ENCODE measurements around the gene TGM1.

TGM1 gene

DNA sequence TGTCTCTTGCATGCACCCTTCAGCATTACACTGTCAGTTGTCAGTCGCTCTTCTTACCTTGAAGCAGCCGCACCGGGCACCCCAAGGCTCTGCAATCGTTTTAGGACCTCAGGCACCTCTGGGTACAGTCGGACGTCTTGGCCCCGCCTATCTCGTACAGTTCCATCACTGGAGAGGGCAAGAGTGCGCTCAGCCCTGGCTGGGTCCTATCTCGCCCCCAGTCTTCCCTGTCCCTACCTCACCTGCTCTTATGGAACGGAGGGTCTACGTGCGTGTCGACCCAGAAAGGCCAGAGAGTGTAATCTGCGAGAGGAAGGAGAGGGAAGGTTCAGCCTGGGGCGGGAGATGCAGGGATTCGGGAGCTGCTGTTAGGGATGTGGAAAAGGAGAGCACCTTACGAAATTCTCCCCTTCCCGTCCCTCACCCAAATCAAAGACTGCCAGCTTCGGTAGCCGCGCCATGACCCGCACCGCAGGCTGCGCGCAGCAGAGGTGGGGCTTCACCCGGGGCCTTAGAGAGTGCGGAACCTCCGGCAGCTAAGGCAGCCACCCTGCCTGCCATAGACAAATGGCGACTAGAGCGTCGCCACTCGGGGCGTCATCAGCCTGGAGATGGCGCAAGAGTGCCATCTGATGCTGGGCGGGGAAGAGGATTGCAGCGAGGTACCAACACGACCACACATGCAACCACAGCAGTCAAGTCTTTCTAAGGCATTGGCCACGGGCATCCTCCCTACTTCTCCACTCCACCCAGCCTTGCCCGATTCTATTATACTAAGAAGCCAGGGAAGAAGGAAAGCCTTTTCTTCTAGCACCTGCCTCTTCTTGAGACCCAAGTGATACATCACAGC is 47.3 kb downstream of the TGM1 start, which contains the start of gene MDP1:
Gene MDP1, minus strand, starts transcription at position 572 of the 850 bp plus-strand sequence. Its CDS starts 111 bp downstream, at position 461.
- Mint-ChIP-seq H3K27me3 (ENCODE audit: low read depth) (no peaks in the 10 kb centered on the region), H3K27ac (peak within 1 kb of the TSS; percentile 91 to 98 (median 92)), H3K4me3 (peak within 1 kb of the TSS; percentile 89 to 97 (median 90)), H3K9me3 (no peaks in the 10 kb centered on the region), H3K4me1 (peaks cover 28% of the 10 kb centered on the region), H3K36me3 (ENCODE audit: low read depth) (peaks cover 16% of the 10 kb centered on the region)
- TF ChIP-seq, protein P1, sequence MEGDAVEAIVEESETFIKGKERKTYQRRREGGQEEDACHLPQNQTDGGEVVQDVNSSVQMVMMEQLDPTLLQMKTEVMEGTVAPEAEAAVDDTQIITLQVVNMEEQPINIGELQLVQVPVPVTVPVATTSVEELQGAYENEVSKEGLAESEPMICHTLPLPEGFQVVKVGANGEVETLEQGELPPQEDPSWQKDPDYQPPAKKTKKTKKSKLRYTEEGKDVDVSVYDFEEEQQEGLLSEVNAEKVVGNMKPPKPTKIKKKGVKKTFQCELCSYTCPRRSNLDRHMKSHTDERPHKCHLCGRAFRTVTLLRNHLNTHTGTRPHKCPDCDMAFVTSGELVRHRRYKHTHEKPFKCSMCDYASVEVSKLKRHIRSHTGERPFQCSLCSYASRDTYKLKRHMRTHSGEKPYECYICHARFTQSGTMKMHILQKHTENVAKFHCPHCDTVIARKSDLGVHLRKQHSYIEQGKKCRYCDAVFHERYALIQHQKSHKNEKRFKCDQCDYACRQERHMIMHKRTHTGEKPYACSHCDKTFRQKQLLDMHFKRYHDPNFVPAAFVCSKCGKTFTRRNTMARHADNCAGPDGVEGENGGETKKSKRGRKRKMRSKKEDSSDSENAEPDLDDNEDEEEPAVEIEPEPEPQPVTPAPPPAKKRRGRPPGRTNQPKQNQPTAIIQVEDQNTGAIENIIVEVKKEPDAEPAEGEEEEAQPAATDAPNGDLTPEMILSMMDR (IDR thresholded peaks at IDR 0.05; ENCODE audit: unreplicated experiment in 3 of 3) = peak; percentile 34 to 62 (median 39)

DNA sequence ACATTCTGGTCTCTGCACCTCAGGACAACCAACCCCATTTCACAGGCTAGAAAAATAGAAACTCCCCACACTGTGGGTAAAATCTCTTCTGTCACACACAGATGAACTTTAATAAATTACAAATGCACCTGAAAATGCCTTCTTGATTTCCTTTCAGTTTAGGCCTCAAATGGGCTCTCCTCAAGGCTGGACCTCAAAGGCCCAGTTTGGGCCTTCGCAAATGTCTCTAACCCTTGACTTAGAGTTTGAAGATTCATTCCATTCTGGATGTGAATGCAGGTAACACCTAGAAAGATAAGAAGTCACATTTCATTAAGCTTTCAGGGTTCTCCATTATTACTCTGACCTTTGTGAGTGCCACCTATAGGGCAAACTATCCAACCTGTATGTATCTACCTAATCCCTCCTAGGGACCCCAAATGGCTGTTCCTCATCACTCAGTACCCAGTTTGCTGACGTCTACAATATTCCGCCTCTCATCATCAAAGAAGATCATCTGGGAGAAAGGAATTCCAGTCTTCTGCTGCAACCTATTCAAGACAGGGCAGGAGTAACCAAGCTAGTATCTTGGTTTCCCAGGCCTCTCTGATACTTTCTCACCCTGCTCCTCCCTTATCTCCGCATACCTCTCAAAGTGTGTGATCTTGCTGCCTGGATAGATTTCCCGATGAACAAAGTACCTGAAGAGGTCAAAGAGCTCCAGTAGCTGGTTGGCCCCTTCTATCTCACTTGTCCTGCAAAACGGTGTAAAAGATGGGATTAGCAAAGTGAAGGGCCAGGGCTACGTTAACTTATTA is 48.9 kb downstream of the TGM1 start:
- Mint-ChIP-seq H3K27me3 (ENCODE audit: low read depth) (no peaks in the 10 kb centered on the region), H3K4me1 (peaks cover 28% of the 10 kb centered on the region), H3K27ac (peak overlapping the region; percentile 92 to 99 (median 98)), H3K4me3 (peak overlapping the region; percentile 89 to 90 (median 89)), H3K36me3 (ENCODE audit: low read depth) (peaks cover 31% of the 10 kb centered on the region), H3K9me3 (no peaks in the 10 kb centered on the region)
- TF ChIP-seq, protein P1 (IDR thresholded peaks at IDR 0.05; ENCODE audit: unreplicated experiment in 3 of 3) = no peak

DNA sequence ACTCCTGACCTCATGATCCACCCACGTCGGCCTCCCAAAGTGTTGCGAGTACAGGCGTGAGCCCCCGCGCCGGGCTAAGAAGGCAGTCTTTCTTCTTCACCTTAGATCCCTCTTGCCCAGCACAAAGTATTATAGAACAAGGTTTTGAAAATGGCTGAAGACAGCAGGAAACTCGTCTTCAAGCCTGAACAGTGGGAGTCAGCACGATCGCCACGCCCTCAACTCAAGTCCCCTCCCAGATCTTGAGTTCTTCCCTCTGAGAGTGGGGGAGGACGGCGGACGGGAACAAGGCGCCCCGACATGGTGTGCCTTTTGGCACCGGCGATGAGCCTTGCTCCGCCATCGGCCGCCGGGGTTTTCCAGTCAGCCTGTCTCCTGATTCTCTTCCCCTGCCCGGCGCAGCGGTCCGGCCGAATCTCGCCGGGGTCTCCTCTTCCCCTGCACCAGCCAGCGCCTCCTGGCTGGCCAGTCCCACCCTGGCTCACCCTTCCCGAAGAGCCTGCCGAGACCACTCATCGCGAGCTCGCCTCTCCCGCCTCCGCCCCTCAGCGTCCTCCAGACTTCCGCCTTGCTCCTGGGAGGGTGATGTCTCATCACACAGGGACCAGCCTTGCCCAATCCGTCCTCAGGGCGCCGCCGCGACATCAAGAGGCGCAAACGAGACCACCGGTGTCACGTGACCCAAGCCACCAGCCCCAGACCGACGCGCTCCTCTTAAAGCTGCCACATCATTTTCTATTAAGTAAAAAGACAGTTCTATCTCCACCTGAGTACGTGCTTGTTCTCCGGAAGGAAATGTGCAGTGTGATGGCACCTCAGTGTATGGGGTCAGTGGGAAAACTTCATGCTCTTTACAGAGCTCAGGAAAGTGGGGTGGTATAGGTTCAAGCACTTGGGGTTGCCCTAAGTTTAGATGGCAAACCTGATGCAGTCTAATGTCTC is 49.8 kb downstream of the TGM1 start, which contains the start of gene CHMP4A:
Gene CHMP4A, minus strand, starts transcription at position 565 of the 942 bp plus-strand sequence. Its CDS starts 49 bp downstream, at position 516.
- peaks cover 35% of the 10 kb centered on the region for H3K36me3 Mint-ChIP-seq (ENCODE audit: low read depth)
- H3K4me1 Mint-ChIP-seq = peaks cover 28% of the 10 kb centered on the region
- H3K4me3 Mint-ChIP-seq = peak within 1 kb of the TSS; percentile 89 to 90 (median 89)
- H3K27ac Mint-ChIP-seq = peak within 1 kb of the TSS; percentile 92 to 99 (median 98)
- H3K27me3 Mint-ChIP-seq (ENCODE audit: low read depth) = no peaks in the 10 kb centered on the region
- no peaks in the 10 kb centered on the region for H3K9me3 Mint-ChIP-seq
- TF ChIP-seq, protein P1 (IDR thresholded peaks at IDR 0.05; ENCODE audit: unreplicated experiment in 3 of 3) = peak in 1 of 3 experiments; percentile 21

DNA sequence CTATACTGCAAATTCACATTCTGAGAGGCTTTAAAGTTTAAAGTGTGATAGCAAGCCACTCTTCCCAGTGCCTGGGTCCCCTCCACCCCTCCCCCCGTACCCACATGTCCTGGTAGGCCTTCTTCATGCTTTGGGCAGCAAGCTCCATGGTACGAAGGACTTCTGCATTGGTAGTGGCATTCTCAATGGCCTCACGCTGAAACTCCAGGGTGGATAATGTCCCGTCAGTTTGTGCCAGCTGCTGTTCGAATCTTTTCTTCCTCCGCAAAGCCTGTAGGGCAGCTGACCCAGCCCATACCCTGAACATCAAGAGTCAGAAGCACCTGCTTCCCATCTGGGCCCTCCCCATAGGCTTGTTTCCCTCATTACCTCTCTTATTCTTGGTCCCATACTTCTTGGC is 51.7 kb downstream of the TGM1 start:
- H3K27me3 Mint-ChIP-seq (ENCODE audit: low read depth) = no peaks in the 10 kb centered on the region
- no peaks in the 10 kb centered on the region for H3K9me3 Mint-ChIP-seq
- H3K4me3 Mint-ChIP-seq = peak overlapping the region; percentile 89 to 90 (median 89)
- TF ChIP-seq, protein P1 (IDR thresholded peaks at IDR 0.05; ENCODE audit: unreplicated experiment in 3 of 3) = no peak
- peaks cover 48% of the 10 kb centered on the region for H3K36me3 Mint-ChIP-seq (ENCODE audit: low read depth)
- peak overlapping the region; percentile 92 to 99 (median 98) for H3K27ac Mint-ChIP-seq
- H3K4me1 Mint-ChIP-seq = peaks cover 27% of the 10 kb centered on the region

DNA sequence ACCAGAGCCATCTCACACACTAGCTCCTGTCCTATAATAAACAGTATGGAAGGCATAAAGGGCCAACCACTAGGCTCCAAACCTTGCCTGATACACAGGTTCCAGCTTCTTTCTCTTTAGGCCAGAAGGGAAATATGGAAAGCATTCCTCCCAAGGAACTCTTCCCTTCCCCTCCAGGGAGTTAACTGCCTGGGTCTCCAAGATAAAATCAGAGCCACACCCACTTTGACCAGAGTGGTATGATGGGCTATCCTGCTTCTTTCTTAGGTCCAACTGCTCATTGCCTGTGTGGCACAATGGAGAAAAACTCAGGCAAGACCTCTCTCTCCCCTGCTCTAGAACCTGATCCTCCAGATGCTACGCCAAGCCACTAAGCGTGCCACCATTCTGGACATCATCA is 55.4 kb downstream of the TGM1 start:
- H3K27ac Mint-ChIP-seq = no peak overlapping the region
- no peak overlapping the region for H3K4me3 Mint-ChIP-seq
- H3K27me3 Mint-ChIP-seq (ENCODE audit: low read depth) = no peaks in the 10 kb centered on the region
- peaks cover 72% of the 10 kb centered on the region for H3K36me3 Mint-ChIP-seq (ENCODE audit: low read depth)
- TF ChIP-seq, protein P1 (IDR thresholded peaks at IDR 0.05; ENCODE audit: unreplicated experiment in 3 of 3) = no peak
- peaks cover 6% of the 10 kb centered on the region for H3K9me3 Mint-ChIP-seq
- no peaks in the 10 kb centered on the region for H3K4me1 Mint-ChIP-seq
